ENCODE data around the gene STK24.
"Not testable (repeated sequence)": the region's sequence is repeated elsewhere in the genome, so short reads cannot be mapped to it uniquely, and the experiment has no call there.

The STK24 gene

DNA sequence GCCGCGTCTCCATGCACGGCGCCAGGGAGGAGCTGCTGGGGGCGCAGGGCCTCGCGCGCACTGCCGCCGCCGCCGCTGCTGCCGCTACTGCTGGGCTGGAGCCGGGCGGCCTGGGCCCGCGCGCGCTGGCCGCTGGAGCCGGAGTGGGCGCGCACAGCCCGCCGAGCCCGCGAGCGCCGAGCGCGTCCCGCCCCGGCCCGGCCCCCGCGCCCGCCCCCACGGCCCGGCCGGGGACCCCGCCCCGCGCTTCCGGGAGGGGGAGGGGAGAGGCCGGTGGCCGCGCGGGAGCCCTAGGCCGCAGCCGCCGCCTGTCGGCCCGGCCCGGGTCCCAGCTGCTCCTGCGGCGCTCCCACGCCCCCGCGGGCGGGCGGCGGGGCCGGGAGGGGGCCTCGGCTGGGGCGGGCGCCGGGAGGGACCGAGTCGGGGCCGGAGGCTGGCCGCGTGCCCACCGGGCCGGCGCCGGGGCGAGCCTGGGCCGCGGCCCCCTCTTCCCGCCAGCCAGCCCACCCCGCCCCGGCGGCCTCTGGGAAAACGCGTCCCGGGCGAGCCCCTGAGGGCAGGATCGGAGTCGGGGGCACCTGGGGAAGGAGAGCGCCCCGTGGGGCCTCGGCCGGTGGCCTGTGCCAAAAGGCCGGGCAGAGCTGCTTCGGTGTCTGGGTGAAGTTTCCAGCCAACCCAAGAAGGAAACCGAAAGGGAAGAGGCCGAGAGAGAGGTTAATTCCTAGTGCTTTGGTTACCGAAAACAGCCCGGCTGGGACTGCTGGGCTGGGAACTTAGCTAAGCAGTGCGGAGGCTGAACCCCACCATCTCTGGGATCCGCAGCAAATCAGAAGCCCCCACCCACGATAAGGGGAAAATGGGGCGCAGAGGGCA, at the start of gene STK24:
TSS of gene STK24 (minus strand) at position 145 of the 873 bp plus-strand sequence. CDS start 321 bp downstream, outside the sequence.
- Histone ChIP-seq H3K27ac (ENCODE audit: low read depth, low read length) (peak within 1 kb of the TSS; percentile 57), H4K20me1 (ENCODE audit: control insufficient read depth, insufficient read depth, low read depth, low read length) (peaks cover 24% of the 10 kb centered on the region), H3K9me3 (ENCODE audit: control insufficient read depth, insufficient read depth, low read length) (no peaks in the 10 kb centered on the region), H3K4me2 (ENCODE audit: low read length) (peak within 1 kb of the TSS; percentile 94), H3K27me3 (ENCODE audit: control insufficient read depth, low read length) (no peaks in the 10 kb centered on the region), H3F3A (ENCODE audit: control insufficient read depth, insufficient read depth) (peaks cover 15% of the 10 kb centered on the region), H3K79me2 (ENCODE audit: control insufficient read depth, low read length) (peaks cover 47% of the 10 kb centered on the region), H3K4me1 (ENCODE audit: control insufficient read depth, low read length) (peaks cover 37% of the 10 kb centered on the region), H3K9me2 (replicated peaks; ENCODE audit: control insufficient read depth, low read length) (no peaks in the 10 kb centered on the region), H3K36me3 (ENCODE audit: control insufficient read depth, low read length) (peaks cover 21% of the 10 kb centered on the region), H3K4me3 (ENCODE audit: low read length) (peak within 1 kb of the TSS; percentile 90)
- no peak for TF ChIP-seq EZH2phosphoT487 (IDR thresholded peaks at IDR 0.05; ENCODE audit: borderline replicate concordance, low read length)
- TF ChIP-seq, protein P1, sequence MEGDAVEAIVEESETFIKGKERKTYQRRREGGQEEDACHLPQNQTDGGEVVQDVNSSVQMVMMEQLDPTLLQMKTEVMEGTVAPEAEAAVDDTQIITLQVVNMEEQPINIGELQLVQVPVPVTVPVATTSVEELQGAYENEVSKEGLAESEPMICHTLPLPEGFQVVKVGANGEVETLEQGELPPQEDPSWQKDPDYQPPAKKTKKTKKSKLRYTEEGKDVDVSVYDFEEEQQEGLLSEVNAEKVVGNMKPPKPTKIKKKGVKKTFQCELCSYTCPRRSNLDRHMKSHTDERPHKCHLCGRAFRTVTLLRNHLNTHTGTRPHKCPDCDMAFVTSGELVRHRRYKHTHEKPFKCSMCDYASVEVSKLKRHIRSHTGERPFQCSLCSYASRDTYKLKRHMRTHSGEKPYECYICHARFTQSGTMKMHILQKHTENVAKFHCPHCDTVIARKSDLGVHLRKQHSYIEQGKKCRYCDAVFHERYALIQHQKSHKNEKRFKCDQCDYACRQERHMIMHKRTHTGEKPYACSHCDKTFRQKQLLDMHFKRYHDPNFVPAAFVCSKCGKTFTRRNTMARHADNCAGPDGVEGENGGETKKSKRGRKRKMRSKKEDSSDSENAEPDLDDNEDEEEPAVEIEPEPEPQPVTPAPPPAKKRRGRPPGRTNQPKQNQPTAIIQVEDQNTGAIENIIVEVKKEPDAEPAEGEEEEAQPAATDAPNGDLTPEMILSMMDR (IDR thresholded peaks at IDR 0.05; ENCODE audit: low read depth, low read length, poor library complexity, severe bottlenecking) = no peak

DNA sequence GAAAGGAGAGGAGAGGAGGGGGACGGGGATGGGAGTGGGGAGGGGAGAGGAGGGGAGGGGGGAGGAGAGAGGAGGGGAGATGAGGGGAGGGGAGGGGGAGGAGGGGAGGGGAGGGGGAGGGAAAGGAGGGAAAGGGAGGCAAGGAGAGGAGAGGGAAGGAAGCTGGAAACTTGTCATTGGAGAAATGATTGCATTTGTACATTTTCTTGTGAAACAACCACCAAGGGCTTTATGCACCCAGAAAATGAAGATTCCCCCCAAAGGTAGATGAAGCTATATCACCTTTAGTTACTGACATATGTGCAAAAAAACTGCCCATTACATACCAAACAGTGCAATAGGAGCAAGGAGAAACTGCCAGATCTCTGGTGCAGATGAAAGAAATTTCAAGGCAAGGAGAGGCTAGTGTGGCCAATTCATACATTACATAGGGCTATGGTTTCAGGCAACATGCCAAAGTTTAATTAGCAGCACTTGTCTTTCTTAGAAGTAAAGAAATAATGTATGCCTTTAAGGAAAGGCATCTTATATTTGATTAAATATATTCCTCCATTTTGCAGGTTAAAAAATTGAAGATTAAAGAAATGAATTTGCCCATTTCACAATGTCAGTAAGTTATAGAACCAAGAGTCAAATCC, 49.5 kb upstream of the STK24 start:
- Histone ChIP-seq H3K4me3 (ENCODE audit: low read length) (no peak overlapping the region), H3K27me3 (ENCODE audit: control insufficient read depth, low read length) (0 out of 2 replicates have a peak, but pooled peaks cover 8% of the 10 kb centered on the region), H3K9me2 (replicated peaks; ENCODE audit: control insufficient read depth, low read length) (no peaks in the 10 kb centered on the region), H3K4me1 (ENCODE audit: control insufficient read depth, low read length) (no peaks in the 10 kb centered on the region), H3K79me2 (ENCODE audit: control insufficient read depth, low read length) (no peaks in the 10 kb centered on the region), H3K27ac (ENCODE audit: low read depth, low read length) (no peak overlapping the region), H3K9me3 (ENCODE audit: control insufficient read depth, insufficient read depth, low read length) (no peaks in the 10 kb centered on the region), H3K36me3 (ENCODE audit: control insufficient read depth, low read length) (no peaks in the 10 kb centered on the region), H4K20me1 (ENCODE audit: control insufficient read depth, insufficient read depth, low read depth, low read length) (no peaks in the 10 kb centered on the region), H3K4me2 (ENCODE audit: low read length) (no peak overlapping the region), H3F3A (ENCODE audit: control insufficient read depth, insufficient read depth) (no peaks in the 10 kb centered on the region)
- TF ChIP-seq, protein P1 (IDR thresholded peaks at IDR 0.05; ENCODE audit: low read depth, low read length, poor library complexity, severe bottlenecking) = no peak
- no peak for TF ChIP-seq EZH2phosphoT487 (IDR thresholded peaks at IDR 0.05; ENCODE audit: borderline replicate concordance, low read length)

DNA sequence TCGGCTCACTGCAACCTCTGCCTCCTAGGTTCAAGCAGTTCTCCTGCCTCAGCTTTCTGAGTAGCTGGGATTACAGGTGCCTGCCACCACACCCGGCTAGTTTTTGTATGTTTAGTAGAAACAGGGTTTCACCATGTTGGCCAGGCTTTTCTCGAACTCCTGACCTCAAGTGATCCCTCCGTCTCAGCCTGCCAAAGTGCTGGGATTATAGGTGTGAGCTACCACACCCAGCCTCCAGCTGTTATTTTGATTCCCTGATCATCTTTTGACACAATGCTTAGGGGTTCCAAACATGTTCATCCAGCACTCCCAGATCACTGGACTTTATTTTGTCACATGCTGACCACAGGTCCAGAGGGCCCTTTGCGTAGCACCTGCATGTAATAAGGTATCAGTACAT, 47.7 kb upstream of the STK24 start:
- not testable (repeated sequence) for H3K79me2 ChIP-seq (ENCODE audit: control insufficient read depth, low read length); H3K9me2 ChIP-seq (replicated peaks; ENCODE audit: control insufficient read depth, low read length); H3K4me3 ChIP-seq (ENCODE audit: low read length); H3F3A ChIP-seq (ENCODE audit: control insufficient read depth, insufficient read depth); H3K27ac ChIP-seq (ENCODE audit: low read depth, low read length); H3K4me1 ChIP-seq (ENCODE audit: control insufficient read depth, low read length); H3K36me3 ChIP-seq (ENCODE audit: control insufficient read depth, low read length); H3K9me3 ChIP-seq (ENCODE audit: control insufficient read depth, insufficient read depth, low read length); H3K4me2 ChIP-seq (ENCODE audit: low read length); H4K20me1 ChIP-seq (ENCODE audit: control insufficient read depth, insufficient read depth, low read depth, low read length); H3K27me3 ChIP-seq (ENCODE audit: control insufficient read depth, low read length)

DNA sequence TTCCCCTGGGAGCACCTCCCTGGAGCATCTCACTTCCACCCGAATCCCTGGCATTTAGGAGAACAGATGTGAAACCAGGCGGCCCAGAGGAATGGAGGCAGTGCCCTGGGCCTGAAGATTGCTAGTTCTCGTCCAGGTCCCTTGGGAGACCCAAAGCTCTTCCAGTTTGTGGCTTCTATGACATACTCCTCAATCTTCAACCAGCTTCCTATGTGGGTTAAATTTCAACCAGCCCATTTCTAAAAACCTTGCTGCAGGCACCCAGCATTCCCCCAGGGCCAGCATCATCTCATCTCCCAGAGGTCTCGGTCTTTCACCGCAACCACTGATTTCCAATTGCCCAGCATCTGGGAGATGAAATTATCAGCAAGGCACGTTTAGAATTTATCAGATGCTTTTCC, 46.0 kb upstream of the STK24 start:
- no peaks in the 10 kb centered on the region for H3K36me3 ChIP-seq (ENCODE audit: control insufficient read depth, low read length)
- H3K79me2 ChIP-seq (ENCODE audit: control insufficient read depth, low read length) = no peaks in the 10 kb centered on the region
- no peaks in the 10 kb centered on the region for H4K20me1 ChIP-seq (ENCODE audit: control insufficient read depth, insufficient read depth, low read depth, low read length)
- H3K27ac ChIP-seq (ENCODE audit: low read depth, low read length) = no peak overlapping the region
- H3K4me1 ChIP-seq (ENCODE audit: control insufficient read depth, low read length) = no peaks in the 10 kb centered on the region
- H3K27me3 ChIP-seq (ENCODE audit: control insufficient read depth, low read length) = 0 out of 2 replicates have a peak, but pooled peaks cover 8% of the 10 kb centered on the region
- no peak overlapping the region for H3K4me2 ChIP-seq (ENCODE audit: low read length)
- no peaks in the 10 kb centered on the region for H3K9me2 ChIP-seq (replicated peaks; ENCODE audit: control insufficient read depth, low read length)
- no peaks in the 10 kb centered on the region for H3K9me3 ChIP-seq (ENCODE audit: control insufficient read depth, insufficient read depth, low read length)
- H3K4me3 ChIP-seq (ENCODE audit: low read length) = no peak overlapping the region
- TF ChIP-seq, protein P1 (IDR thresholded peaks at IDR 0.05; ENCODE audit: low read depth, low read length, poor library complexity, severe bottlenecking) = no peak
- TF ChIP-seq EZH2phosphoT487 (IDR thresholded peaks at IDR 0.05; ENCODE audit: borderline replicate concordance, low read length) = no peak
- no peaks in the 10 kb centered on the region for H3F3A ChIP-seq (ENCODE audit: control insufficient read depth, insufficient read depth)
